CD4-positive, CD25-positive, alpha-beta regulatory T cell (primary cell): Measurements from ENCODE around the gene TEX51. TPM values are rescaled to one million over a fixed set of nuclear protein-coding genes. Genes with fewer than 3 reads are reported as not detected.

Source experiments
- ATAC-seq, 2 donors: fragments of 150-1000 bp; cut with Tn5 transposase; one replicate each; pipeline ENCODE4 v1.10.0; 2021; ENCODE audit warnings: low read depth in 2 of 2, moderate number of reproducible peaks in 2 of 2, moderate library complexity in 1 of 2
- DNase-seq, 3 donors: peaks; one replicate each; pipeline versions ENCODE4 v3.0.0 to v3.0.0-alpha.2; 2012 to 2022; ENCODE audit warnings: mixed read lengths in 1 of 3
- H3K27ac ChIP-seq: one replicate; pipeline ENCODE4 v1.7.0; 2013; ENCODE audit warnings: mild to moderate bottlenecking, low read length; ENCODE audit not compliant: insufficient read depth, poor library complexity, severe bottlenecking
- H3K27me3 ChIP-seq: one replicate; pipeline ENCODE4 v1.7.0; 2013; ENCODE audit warnings: low read length; ENCODE audit not compliant: control insufficient read depth, insufficient read depth
- H3K36me3 ChIP-seq: one replicate; pipeline ENCODE4 v1.7.0; 2013; ENCODE audit warnings: mild to moderate bottlenecking, low read length, moderate library complexity; ENCODE audit not compliant: control insufficient read depth, insufficient read depth
- H3K4me1 ChIP-seq: 2 replicates; pipeline ENCODE4 v1.7.0; 2013; ENCODE audit warnings: mild to moderate bottlenecking, low read length; ENCODE audit not compliant: insufficient read depth, control insufficient read depth, poor library complexity, severe bottlenecking
- H3K4me3 ChIP-seq: one replicate; pipeline ENCODE4 v1.7.0; 2013; ENCODE audit warnings: low read depth, mild to moderate bottlenecking, low read length, moderate library complexity
- H3K9me3 ChIP-seq, 2 experiments: 1 replicate in 1 of 2; 2 replicates in 1 of 2; pipeline ENCODE4 v1.7.0; 2013; ENCODE audit warnings: low read length in 2 of 2, mild to moderate bottlenecking in 1 of 2, moderate library complexity in 1 of 2; ENCODE audit not compliant: control insufficient read depth in 2 of 2
- H3K27ac Mint-ChIP-seq, 3 donors: one replicate each; pipeline ENCODE4 v1.8.0; 2020 to 2022; ENCODE audit warnings: mild to moderate bottlenecking in 3 of 3, mixed read lengths in 3 of 3, moderate library complexity in 2 of 3
- H3K27me3 Mint-ChIP-seq: one replicate; pipeline ENCODE4 v1.8.0; 2022; ENCODE audit warnings: mild to moderate bottlenecking, mixed read lengths
- H3K36me3 Mint-ChIP-seq: one replicate; pipeline ENCODE4 v1.8.0; 2020; ENCODE audit warnings: mixed read lengths
- H3K4me1 Mint-ChIP-seq, 4 donors: one replicate each; pipeline ENCODE4 v1.8.0; 2020 to 2022; ENCODE audit warnings: mixed read lengths in 4 of 4, mild to moderate bottlenecking in 1 of 4
- H3K4me3 Mint-ChIP-seq, 4 donors: one replicate each; pipeline ENCODE4 v1.8.0; 2020 to 2022; ENCODE audit warnings: mild to moderate bottlenecking in 4 of 4, mixed read lengths in 4 of 4, moderate library complexity in 3 of 4
- H3K9me3 Mint-ChIP-seq, 7 donors: one replicate each; pipeline ENCODE4 v1.8.0; 2020 to 2022; ENCODE audit warnings: mixed read lengths in 7 of 7, mild to moderate bottlenecking in 3 of 7, moderate library complexity in 2 of 7
- polyA plus RNA-seq, 4 donors: library from polyadenylated mRNA; unstranded; fragments of 300-500 nt; fragmentation: Illumina TruSeq; gene quantifications; one replicate each; pipeline ENCODE4 v1.2.3, GENCODE V29; 2021
- total RNA-seq: library from RNA; stranded (reverse); gene quantifications from one replicate; pipeline ENCODE4 v1.2.3, GENCODE V29; 2022

Gene TEX51
- total and polyA plus RNA-seq, 5 donors from 2014 or later: not detected

- no peak overlapping the region for H3K4me3 Mint-ChIP-seq
Measured at GRCh38 chr2:126856403-126856802, 42.3 kb upstream of the TEX51 start.

GRCh38 chr2:126857502-126857901 is 41.2 kb upstream of the TEX51 start:
- H3K4me3 Mint-ChIP-seq: no peak overlapping the region
- peaks cover 5% of the 10 kb centered on the region for H3K27me3 Mint-ChIP-seq
- H3K27ac Mint-ChIP-seq: no peak overlapping the region

More at GRCh38 chr2:126856403-126856802, 42.3 kb upstream of the TEX51 start:
- no peaks in the 10 kb centered on the region for H3K27me3 ChIP-seq
- no peak for ATAC-seq
- H3K4me1 ChIP-seq: no peaks in the 10 kb centered on the region
- H3K36me3 ChIP-seq: no peaks in the 10 kb centered on the region
- H3K4me1 Mint-ChIP-seq: no peaks in the 10 kb centered on the region
- no peak for DNase-seq
- no peak overlapping the region for H3K27ac Mint-ChIP-seq
- H3K36me3 Mint-ChIP-seq: no peaks in the 10 kb centered on the region
- H3K27ac ChIP-seq: no peak overlapping the region
- no peaks in the 10 kb centered on the region for H3K9me3 ChIP-seq
- peaks cover 5% of the 10 kb centered on the region for H3K27me3 Mint-ChIP-seq
- H3K9me3 Mint-ChIP-seq: peaks cover 0 to 2% (median 0%) of the 10 kb centered on the region in 7 donors
- no peak overlapping the region for H3K4me3 ChIP-seq

GRCh38 chr2:126858013-126858412 is 40.7 kb upstream of the TEX51 start:
- Histone ChIP-seq H3K36me3 (no peaks in the 10 kb centered on the region), H3K4me3 (no peak overlapping the region), H3K4me1 (no peaks in the 10 kb centered on the region), H3K27ac (no peak overlapping the region), H3K9me3 (no peaks in the 10 kb centered on the region), H3K27me3 (no peaks in the 10 kb centered on the region)
- H3K9me3 Mint-ChIP-seq: peaks cover 0 to 2% (median 0%) of the 10 kb centered on the region in 7 donors
- DNase-seq (no peak), ATAC-seq (no peak)
- no peaks in the 10 kb centered on the region for H3K36me3 Mint-ChIP-seq
- peaks cover 5% of the 10 kb centered on the region for H3K27me3 Mint-ChIP-seq
- H3K27ac Mint-ChIP-seq: no peak overlapping the region
- no peak overlapping the region for H3K4me3 Mint-ChIP-seq
- no peaks in the 10 kb centered on the region for H3K4me1 Mint-ChIP-seq

More at GRCh38 chr2:126857502-126857901, 41.2 kb upstream of the TEX51 start:
- Histone ChIP-seq H3K27me3 (no peaks in the 10 kb centered on the region), H3K4me3 (no peak overlapping the region), H3K9me3 (no peaks in the 10 kb centered on the region), H3K4me1 (no peaks in the 10 kb centered on the region), H3K27ac (no peak overlapping the region), H3K36me3 (no peaks in the 10 kb centered on the region)
- Mint-ChIP-seq H3K36me3 (no peaks in the 10 kb centered on the region), H3K9me3 (peaks cover 0 to 2% (median 0%) of the 10 kb centered on the region in 7 donors), H3K4me1 (no peaks in the 10 kb centered on the region)
- DNase-seq: no peak
- no peak for ATAC-seq

- H3K36me3 Mint-ChIP-seq: no peaks in the 10 kb centered on the region
- Histone ChIP-seq H3K27ac (no peak overlapping the region), H3K4me1 (no peaks in the 10 kb centered on the region), H3K4me3 (no peak overlapping the region), H3K36me3 (no peaks in the 10 kb centered on the region), H3K27me3 (no peaks in the 10 kb centered on the region), H3K9me3 (no peaks in the 10 kb centered on the region)
- no peak for ATAC-seq
- H3K4me1 Mint-ChIP-seq: no peaks in the 10 kb centered on the region
- H3K27ac Mint-ChIP-seq: no peak overlapping the region
- DNase-seq: no peak
- H3K9me3 Mint-ChIP-seq: peaks cover 0 to 2% (median 0%) of the 10 kb centered on the region in 7 donors
- H3K4me3 Mint-ChIP-seq: no peak overlapping the region
- H3K27me3 Mint-ChIP-seq: peaks cover 5% of the 10 kb centered on the region
Measured at GRCh38 chr2:126858436-126858835, 40.3 kb upstream of the TEX51 start.

GRCh38 chr2:126858991-126859390 is 39.7 kb upstream of the TEX51 start:
- H3K4me1 Mint-ChIP-seq: no peaks in the 10 kb centered on the region
- peaks cover 5% of the 10 kb centered on the region for H3K27me3 Mint-ChIP-seq
- no peak overlapping the region for H3K4me3 Mint-ChIP-seq
- H3K4me1 ChIP-seq: no peaks in the 10 kb centered on the region
- no peaks in the 10 kb centered on the region for H3K36me3 Mint-ChIP-seq
- ATAC-seq (no peak), DNase-seq (no peak)
- H3K4me3 ChIP-seq: no peak overlapping the region
- peaks cover 0 to 2% (median 0%) of the 10 kb centered on the region in 7 donors for H3K9me3 Mint-ChIP-seq
- H3K27ac ChIP-seq: no peak overlapping the region
- no peak overlapping the region for H3K27ac Mint-ChIP-seq
- H3K9me3 ChIP-seq: no peaks in the 10 kb centered on the region
- no peaks in the 10 kb centered on the region for H3K36me3 ChIP-seq
- H3K27me3 ChIP-seq: no peaks in the 10 kb centered on the region

GRCh38 chr2:126859631-126860030 is 39.1 kb upstream of the TEX51 start:
- Mint-ChIP-seq H3K36me3 (no peaks in the 10 kb centered on the region), H3K4me1 (no peaks in the 10 kb centered on the region), H3K27ac (no peak overlapping the region), H3K9me3 (peaks cover 0 to 2% (median 0%) of the 10 kb centered on the region in 7 donors), H3K4me3 (no peak overlapping the region), H3K27me3 (no peaks in the 10 kb centered on the region)
- Histone ChIP-seq H3K27ac (no peak overlapping the region), H3K4me3 (no peak overlapping the region), H3K27me3 (no peaks in the 10 kb centered on the region), H3K4me1 (no peaks in the 10 kb centered on the region), H3K9me3 (no peaks in the 10 kb centered on the region), H3K36me3 (no peaks in the 10 kb centered on the region)
- ATAC-seq (no peak), DNase-seq (no peak)

- Mint-ChIP-seq H3K4me1 (no peaks in the 10 kb centered on the region), H3K9me3 (peaks cover 0 to 2% (median 0%) of the 10 kb centered on the region in 7 donors), H3K27me3 (no peaks in the 10 kb centered on the region), H3K4me3 (no peak overlapping the region), H3K36me3 (no peaks in the 10 kb centered on the region), H3K27ac (no peak overlapping the region)
- Histone ChIP-seq H3K9me3 (no peaks in the 10 kb centered on the region), H3K4me3 (no peak overlapping the region), H3K4me1 (no peaks in the 10 kb centered on the region), H3K27me3 (no peaks in the 10 kb centered on the region), H3K27ac (no peak overlapping the region), H3K36me3 (no peaks in the 10 kb centered on the region)
- no peak for ATAC-seq
- DNase-seq: no peak
Measured at GRCh38 chr2:126860385-126860784, 38.3 kb upstream of the TEX51 start.

- Histone ChIP-seq H3K27ac (no peak overlapping the region), H3K4me3 (no peak overlapping the region), H3K27me3 (no peaks in the 10 kb centered on the region), H3K4me1 (no peaks in the 10 kb centered on the region), H3K36me3 (no peaks in the 10 kb centered on the region), H3K9me3 (no peaks in the 10 kb centered on the region)
- Mint-ChIP-seq H3K9me3 (peaks cover 0 to 4% (median 0%) of the 10 kb centered on the region in 7 donors), H3K27me3 (no peaks in the 10 kb centered on the region), H3K36me3 (no peaks in the 10 kb centered on the region), H3K4me3 (no peak overlapping the region), H3K27ac (no peak overlapping the region), H3K4me1 (no peaks in the 10 kb centered on the region)
- no peak for ATAC-seq
- no peak for DNase-seq
Measured at GRCh38 chr2:126862730-126863129, 36.0 kb upstream of the TEX51 start.
